GM21423 (cell line): ENCODE measurements around the gene PSEN1.

Experiments
- ATAC-seq: cut with Tn5 transposase; IDR thresholded peaks from one replicate; pipeline ENCODE4 v1.9.1; 2021; ENCODE audit warnings: mild to moderate bottlenecking, moderate library complexity; ENCODE audit not compliant: unreplicated experiment

Gene PSEN1

DNA sequence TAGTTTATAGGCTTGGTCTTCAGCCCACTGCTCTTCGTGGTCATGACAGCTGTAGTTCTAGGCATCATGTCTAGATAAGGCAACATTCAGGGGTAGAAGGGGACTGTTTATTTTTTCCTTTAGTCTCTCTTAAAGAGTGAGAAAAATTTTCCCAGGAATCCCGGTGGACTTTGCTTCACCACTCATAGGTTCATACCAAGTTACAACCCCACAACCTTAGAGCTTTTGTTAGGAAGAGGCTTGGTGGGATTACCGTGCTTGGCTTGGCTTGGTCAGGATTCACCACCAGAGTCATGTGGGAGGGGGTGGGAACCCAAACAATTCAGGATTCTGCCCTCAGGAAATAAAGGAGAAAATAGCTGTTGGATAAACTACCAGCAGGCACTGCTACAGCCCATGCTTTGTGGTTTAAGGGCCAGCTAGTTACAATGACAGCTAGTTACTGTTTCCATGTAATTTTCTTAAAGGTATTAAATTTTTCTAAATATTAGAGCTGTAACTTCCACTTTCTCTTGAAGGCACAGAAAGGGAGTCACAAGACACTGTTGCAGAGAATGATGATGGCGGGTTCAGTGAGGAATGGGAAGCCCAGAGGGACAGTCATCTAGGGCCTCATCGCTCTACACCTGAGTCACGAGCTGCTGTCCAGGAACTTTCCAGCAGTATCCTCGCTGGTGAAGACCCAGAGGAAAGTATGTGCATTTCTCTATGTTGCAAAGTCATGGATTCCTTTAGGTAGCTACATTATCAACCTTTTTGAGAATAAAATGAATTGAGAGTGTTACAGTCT is 75.1 kb downstream of the PSEN1 start:
- no peak for ATAC-seq

DNA sequence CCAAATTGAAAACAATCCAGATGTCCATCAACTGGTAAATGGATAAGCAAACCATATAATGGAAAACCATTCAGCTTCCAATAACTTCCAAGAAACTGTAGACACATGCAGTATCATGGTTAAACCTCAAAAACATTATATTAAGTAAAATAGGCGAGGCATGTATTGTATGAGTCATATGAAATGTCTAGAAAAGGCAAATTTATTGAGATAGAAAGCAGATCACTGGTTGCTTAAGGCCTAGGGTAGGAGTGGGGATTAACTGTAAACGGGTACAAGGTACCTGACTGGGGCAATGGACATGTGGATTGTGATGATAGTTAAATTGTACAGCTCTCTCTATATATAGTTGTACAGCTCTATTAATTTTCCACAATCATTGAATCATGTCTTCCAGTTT is 79.7 kb downstream of the PSEN1 start:
- no peak for ATAC-seq

DNA sequence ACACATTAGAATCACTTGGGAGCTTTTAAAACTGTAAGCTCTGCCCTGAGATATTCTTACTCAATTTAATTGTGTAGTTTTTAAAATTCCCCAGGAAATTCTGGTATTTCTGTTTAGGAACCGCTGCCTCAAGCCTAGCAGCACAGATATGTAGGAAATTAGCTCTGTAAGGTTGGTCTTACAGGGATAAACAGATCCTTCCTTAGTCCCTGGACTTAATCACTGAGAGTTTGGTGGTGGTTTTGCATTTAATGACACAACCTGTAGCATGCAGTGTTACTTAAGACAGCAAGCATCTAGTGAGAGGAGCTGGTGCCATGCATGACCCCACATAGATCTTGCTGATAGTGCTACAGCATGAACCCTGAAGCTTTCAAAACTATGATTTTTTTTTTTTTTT is 81.1 kb downstream of the PSEN1 start:
- ATAC-seq, result no peak

DNA sequence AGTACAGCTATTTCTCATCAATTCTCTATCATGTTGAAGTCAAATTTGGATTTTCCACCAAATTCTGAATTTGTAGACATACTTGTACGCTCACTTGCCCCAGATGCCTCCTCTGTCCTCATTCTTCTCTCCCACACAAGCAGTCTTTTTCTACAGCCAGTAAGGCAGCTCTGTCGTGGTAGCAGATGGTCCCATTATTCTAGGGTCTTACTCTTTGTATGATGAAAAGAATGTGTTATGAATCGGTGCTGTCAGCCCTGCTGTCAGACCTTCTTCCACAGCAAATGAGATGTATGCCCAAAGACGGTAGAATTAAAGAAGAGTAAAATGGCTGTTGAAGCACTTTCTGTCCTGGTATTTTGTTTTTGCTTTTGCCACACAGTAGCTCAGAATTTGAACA is 83.8 kb downstream of the PSEN1 start:
- no peak for ATAC-seq

DNA sequence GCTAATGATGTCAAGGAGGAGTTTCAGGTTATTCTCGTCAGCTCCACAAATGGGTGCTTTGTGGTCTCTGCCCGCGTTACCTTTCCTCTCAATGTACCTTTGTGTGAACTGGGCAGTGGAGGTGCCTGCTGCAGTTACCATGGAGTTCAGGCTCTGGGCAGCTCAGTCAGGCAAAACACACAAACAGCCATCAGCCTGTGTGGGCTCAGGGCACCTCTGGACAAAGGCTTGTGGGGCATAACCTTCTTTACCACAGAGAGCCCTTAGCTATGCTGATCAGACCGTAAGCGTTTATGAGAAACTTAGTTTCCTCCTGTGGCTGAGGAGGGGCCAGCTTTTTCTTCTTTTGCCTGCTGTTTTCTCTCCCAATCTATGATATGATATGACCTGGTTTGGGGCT is 84.3 kb downstream of the PSEN1 start:
- ATAC-seq, result no peak

DNA sequence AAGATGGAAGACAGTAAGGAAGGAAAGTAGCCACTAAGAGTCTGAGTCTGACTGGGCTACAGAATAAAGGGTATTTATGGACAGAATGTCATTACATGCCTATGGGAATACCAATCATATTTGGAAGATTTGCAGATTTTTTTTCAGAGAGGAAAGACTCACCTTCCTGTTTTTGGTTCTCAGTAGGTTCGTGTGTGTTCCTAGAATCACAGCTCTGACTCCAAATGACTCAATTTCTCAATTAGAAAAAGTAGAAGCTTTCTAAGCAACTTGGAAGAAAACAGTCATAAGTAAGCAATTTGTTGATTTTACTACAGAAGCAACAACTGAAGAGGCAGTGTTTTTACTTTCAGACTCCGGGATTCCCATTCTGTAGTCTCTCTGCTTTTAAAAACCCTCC is 85.6 kb downstream of the PSEN1 start:
- no peak for ATAC-seq

DNA sequence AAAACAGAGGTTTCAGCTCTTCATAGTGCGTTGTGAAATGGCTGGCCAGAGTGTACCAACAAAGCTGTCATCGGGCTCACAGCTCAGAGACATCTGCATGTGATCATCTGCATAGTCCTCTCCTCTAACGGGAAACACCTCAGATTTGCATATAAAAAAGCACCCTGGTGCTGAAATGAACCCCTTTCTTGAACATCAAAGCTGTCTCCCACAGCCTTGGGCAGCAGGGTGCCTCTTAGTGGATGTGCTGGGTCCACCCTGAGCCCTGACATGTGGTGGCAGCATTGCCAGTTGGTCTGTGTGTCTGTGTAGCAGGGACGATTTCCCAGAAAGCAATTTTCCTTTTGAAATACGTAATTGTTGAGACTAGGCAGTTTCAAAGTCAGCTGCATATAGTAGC is 86.7 kb downstream of the PSEN1 start:
- ATAC-seq, result no peak

DNA sequence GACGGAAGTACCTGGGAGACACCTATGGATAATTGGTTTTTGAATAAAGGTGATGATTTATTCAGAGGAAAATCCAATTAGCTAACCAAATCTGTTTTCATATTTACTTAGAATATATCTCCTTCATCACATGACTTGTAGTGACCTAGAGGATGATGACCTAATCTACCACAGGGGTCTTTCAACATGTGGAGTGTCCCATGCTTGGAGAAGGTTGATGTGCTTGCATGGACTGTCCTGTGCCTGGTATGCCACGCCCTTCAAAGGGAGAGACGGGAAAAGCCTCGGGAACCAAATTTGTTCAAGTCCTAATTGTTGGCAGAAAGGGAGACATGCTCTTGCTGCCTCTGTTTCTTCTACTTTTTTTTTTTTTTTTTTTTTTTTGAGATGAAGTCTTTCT is 89.2 kb downstream of the PSEN1 start:
- no peak for ATAC-seq

DNA sequence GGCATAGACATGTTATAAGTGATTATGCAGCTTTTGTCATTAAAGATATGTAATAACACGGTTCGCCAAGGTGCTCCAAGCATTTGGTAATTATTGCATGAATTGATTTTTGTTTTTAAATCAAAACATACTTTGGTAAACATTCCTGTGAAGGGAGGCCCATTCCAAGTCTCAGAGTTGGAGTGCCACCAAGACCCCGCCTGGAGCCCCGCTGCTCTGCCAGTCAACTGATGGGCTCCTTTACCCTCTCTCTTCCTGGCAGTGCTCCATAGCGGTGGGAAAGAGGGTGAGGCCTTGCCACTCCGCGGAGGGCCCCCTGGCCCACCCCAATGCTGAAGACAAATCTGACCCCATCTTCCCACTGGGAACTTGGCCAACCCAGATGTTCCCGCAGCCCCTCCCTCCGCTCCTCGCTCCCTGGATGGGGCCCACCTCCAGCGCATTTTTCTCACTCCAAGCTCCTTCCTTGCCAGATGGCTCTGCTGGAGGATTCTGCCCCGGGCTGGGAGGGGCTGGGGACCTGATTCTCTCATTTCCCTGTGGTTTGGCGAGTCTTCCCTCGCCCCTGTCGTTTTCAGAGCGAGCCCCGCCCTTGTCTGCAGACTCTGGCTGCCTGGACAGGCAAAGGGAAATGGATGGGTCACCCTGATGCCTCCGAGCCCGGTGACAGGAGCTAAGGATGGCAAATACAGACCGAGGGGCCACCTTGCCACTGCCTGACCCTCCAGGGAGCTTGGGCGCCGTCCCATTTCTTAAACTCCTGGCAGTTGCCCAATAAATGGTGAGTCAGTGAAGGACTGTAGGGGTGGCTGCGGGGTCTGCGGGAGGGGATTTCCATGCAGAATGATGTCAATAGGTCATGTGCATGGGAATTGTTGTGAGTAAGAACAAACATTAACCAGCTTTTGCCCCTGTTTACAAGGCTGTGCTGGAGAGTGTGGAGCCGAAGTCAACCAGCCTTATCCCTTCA is 91.8 kb downstream of the PSEN1 start:
- no peak for ATAC-seq

DNA sequence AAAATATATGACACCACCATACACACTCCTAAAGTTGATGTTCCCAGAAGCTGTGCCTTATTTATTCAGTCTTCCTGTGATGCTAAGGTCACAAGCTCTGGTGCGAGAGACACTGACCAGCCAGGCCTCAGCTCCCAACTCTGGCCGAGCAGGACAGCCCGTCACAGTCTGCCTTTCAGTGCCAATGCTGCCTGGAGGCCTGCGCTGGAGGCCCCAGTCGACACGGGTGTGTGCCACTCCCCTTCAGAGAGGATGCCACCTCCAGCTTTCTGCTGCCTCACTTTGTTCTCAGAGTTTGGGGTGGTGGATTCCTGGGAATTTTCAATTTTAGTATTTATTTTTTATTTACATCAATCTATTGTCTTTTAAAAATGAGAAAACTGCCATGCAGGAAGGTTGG is 93.7 kb downstream of the PSEN1 start:
- no peak for ATAC-seq

DNA sequence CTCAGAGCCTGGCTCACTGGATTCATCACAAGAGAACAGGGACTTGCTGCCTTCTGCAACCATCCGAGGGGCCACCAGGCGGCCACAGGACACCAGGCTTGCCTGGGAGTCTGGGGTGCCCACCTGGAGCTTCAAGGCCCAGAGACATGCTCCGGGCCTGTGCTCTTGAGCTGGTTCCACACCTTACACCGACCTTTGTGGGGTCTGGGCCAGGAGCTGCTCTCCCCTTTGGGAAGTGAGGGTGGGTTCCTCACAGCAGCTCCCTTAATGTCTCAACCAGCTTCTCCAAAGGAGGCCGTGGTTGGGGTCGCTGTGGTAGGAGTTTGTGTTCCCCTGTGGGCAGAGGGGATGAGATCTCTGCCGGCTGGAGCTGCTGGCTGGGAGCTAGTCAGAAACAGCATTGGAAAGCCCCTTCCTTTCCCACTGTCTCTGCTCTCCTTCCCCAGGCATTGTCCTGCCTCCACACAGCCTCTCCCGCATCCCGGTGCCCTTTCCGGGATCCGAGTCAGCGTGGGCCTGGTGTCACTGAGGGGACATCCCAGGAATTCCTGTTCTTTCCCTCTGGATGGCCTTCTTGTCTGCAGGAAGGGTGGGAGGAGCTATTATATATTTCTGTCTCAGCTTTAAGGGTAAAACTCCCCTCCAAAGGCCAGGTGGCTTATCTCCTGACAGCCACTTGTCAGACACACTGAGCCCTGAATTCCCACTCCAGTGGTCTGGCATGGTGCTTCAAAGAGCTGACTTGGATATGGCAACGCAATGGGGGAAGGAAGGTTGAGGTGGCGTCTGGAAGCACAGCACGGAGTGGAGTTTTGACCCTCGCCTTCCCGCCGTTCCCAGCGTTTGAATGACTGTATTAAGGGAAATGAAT is 95.9 kb downstream of the PSEN1 start:
- no peak for ATAC-seq

DNA sequence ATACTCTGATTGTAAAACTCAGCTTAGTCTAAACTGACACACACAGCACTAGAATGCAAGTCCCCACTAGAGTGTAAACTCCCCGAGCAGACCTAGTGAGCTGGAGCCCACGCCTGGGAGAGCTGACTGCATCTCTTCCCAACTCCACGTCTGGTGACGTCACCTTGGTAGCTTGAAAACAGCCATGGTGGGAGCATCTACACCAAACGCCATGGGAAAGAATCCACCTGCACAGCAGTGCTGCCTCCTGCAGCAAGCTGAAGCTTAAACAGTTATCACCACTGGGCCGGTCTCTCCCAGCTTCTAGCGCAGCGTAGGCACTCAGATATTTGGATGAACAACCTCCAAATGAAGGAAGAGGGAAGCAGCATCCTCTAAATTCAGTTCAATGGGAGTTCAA is 96.7 kb downstream of the PSEN1 start:
- ATAC-seq, result no peak

DNA sequence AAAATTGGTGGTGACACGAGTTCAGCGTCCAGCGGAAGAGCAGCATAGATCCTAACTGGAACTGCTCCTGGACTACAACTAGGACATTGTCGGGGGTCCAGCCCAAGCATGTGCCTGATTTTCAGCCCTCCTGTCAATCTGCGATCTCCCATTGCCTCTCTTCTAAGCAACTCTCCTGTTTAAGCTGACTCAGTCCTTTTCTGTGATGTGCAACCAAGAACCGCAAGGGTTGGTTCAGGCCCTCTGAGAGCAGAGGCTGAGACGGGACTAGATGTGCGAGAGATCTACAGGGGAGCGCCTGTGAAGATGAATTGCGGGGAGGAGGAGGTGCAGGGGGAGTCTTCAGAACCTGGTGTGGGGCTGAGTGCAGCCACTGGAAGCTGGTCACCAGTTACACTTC is 97.3 kb downstream of the PSEN1 start:
- ATAC-seq, result no peak

DNA sequence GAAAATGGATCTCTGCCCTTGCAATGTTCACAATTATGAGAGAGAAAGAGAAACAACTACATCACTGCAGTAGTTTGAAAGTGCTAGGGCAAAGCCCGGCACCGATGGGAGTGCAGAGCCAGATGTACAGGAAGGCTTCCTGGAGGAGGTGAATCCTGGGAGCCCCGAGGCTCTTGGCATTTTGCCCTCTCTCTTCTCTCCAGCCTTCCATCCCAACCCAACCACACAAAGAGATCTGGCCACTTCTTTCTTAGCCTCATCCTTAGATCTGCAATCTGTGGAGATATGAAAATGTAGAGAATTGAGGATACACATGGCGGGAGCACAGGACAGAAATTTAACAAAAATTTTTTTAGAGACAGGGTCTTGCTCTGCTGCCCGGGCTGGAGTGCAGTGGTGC is 97.7 kb downstream of the PSEN1 start:
- no peak for ATAC-seq

DNA sequence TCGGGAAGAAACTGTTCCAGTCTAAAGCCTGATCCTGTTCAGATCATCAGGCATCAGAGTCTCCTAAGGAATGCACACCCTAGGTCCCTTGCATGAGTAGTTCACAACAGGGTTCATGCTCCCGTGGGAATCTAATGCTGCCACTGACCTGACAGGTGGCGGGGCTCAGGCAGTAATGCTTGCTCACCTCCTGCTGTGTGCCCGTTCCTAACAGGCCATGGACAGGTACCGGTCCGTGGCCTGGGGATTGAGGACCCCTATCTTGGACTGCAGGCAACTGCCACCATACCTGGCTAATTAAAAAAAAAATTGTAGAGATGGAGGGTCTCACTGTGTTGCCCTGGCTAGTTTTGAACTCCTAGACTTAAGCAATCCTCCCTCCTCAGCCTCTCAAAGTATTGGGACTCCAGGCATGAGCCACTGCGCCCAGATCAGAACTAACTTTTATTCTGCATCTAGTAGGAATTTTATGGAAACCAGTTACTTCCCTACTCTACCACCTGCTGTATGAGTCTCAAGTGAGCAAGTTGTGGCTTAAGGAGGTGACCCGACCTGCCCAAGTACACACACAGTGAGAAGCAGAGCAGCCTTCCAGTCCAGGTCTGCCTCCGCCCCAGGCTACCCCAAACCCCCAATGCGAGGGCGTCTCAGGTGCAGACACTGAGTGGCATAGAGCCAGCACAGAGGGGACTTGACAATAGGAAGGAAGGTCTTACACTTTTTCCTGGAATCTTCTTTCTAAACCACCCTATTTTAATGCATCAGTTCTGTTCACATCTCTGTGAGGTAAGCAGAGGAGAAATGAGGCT is 98.5 kb downstream of the PSEN1 start:
- no peak for ATAC-seq

DNA sequence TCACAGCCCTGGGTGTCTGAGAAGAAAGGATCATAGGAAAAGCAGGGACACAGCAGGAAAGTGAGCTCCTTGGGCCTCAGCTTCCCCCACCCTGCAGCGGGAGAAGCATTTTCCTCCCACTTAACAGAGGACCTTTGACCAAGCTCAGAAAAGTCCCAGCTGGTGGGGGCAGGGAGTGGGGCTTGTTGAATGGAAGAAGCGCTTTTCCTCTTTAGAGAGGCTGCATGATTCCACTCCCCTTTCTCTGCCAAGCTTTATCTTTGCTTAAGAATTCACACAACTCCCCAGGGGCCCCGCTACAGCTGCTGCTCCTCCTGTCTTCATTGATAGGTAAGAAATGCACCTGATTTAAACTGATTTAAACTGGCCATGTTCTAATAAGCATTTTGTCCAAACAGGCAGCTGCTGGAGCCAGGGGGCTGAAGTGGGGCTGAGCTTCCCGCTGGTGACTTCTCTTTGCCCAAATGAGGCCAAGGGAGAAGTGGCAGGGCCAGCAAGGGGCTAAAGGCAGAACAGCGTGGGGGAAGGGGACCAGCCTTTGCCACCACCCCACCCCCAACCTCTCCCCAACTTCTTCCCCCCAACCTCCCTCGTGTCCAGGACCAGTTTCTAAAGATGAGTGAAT is 99.3 kb downstream of the PSEN1 start:
- ATAC-seq, result no peak

DNA sequence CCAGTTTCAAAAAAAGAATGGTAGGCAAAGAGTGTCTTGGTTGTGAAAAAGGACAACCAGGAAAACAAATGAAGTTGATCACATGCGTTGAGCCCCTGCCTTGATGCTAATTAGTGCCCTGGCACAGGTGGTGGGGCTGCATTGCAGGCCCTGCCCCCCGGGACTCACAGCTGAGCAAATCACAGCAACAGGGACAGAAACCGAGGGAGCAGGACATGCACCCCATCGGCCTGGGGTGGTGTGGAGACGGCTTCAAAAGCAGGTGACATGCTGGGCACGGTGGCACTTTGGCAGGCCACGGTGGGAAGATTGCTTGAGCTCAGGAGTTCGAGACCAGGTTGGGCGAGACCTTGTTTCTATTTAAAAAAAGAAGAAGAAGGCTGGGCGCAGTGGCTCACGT is 99.8 kb downstream of the PSEN1 start:
- no peak for ATAC-seq

DNA sequence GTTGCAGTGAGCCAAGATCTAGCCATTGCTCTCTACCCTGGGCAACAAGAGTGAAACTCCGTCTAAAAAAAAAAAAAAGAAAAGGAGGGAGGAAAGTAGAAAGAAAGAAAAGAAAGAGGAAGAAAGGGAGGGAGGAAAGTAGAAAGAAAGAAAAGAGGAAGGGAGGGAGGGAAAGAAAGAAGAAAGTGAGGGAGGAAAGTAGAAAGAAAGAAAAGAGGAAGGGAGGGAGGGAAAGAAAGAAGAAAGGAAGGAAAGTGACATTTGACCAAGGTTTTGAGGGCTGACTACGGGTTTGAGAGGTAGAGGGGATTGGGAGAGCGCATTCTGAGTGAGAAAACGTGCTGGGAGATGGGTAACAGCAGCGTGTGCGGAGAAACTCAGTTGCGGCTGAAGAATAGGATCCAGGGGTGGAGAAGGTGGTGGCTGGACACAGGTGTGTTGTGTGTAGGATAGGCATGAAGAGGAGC is 100.5 kb downstream of the PSEN1 start:
- ATAC-seq, result no peak

DNA sequence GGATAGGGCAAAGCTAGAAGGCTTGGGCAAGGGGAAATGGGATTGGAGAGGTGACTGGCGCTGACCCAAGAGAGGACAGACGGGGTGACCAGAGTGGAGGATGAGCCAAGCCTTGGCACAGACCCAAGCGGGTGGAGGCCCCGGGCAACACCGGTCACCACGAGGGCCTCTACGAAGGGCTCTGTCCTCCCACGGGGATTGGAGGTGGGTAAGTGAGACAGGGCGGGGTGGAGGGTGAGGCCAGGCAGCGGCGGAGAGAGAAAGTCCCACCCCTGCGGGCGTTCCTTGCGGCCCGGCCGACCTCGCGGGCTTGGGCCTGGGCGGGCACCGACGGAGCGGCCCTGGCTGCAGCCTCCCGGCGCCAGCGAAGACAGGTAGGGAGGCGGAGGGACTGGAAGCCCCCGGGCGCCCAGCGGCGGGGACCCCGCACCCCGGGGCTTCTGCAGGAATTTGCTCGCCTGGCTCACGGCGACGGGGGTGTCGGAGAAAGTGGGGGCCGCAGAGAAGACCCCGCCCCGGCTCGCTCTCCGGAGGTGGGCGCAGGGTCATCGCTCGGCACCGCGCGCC is 101.0 kb downstream of the PSEN1 start, which contains the start of gene PAPLN:
PAPLN (plus strand) TSS at position 288 of the 567 bp plus-strand sequence. CDS start 2,273 bp downstream, outside the sequence.
- no peak for ATAC-seq
